Measurements from ENCODE around the gene SLC24A3.

SLC24A3 gene

DNA sequence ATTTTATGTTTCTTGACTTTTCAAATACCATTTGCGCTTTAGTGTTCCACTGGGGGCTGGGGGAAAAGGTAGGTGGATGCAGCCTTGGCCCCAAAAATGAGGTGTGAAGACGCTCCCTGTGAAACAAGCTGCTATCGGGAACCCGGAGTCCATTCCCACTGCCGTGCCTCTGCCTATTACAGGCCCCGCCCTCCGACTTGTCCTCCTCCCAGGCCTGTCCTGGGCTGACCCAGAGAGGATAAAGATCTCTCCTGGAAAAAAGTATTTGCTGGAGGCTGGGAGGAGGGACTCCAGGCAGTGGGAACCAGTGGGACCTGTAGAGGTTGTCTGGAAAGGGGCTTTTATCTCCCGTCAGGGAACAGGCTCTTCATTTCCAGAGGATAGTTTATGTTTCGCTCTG is 215.0 kb downstream of the SLC24A3 start:
- no peak for DNase-seq (ENCODE audit: low read depth in 2 of 2)
- no peak overlapping the region for H3K4me3 ChIP-seq (replicated peaks in 1 of 2; ENCODE audit: low read depth in 2 of 2, low read length in 2 of 2)
- TF ChIP-seq, protein P1, sequence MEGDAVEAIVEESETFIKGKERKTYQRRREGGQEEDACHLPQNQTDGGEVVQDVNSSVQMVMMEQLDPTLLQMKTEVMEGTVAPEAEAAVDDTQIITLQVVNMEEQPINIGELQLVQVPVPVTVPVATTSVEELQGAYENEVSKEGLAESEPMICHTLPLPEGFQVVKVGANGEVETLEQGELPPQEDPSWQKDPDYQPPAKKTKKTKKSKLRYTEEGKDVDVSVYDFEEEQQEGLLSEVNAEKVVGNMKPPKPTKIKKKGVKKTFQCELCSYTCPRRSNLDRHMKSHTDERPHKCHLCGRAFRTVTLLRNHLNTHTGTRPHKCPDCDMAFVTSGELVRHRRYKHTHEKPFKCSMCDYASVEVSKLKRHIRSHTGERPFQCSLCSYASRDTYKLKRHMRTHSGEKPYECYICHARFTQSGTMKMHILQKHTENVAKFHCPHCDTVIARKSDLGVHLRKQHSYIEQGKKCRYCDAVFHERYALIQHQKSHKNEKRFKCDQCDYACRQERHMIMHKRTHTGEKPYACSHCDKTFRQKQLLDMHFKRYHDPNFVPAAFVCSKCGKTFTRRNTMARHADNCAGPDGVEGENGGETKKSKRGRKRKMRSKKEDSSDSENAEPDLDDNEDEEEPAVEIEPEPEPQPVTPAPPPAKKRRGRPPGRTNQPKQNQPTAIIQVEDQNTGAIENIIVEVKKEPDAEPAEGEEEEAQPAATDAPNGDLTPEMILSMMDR (IDR thresholded peaks at IDR 0.05; ENCODE audit: low read depth, low read length), result no peak

DNA sequence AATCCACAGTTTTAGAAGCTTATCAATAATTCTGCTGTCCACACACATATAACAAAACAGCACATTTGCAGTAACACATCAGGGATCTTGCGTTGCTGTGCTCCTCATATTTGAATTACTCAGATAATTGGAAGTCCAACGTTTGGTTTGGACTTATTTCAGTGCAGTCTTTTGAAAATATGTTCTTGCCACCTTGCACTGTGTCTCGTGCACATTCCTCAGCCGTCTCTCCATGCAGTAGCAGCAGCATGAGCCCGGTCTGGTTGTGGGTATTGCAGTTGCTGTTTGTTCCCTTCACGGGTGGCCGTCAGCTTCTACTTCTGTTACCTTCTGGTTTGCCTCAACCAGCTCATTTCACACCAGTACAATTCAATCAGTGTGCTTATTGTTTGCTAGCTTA is 215.5 kb downstream of the SLC24A3 start:
- H3K4me3 ChIP-seq (replicated peaks in 1 of 2; ENCODE audit: low read depth in 2 of 2, low read length in 2 of 2), result no peak overlapping the region
- TF ChIP-seq, protein P1 (IDR thresholded peaks at IDR 0.05; ENCODE audit: low read depth, low read length), result no peak
- DNase-seq (ENCODE audit: low read depth in 2 of 2), result no peak

DNA sequence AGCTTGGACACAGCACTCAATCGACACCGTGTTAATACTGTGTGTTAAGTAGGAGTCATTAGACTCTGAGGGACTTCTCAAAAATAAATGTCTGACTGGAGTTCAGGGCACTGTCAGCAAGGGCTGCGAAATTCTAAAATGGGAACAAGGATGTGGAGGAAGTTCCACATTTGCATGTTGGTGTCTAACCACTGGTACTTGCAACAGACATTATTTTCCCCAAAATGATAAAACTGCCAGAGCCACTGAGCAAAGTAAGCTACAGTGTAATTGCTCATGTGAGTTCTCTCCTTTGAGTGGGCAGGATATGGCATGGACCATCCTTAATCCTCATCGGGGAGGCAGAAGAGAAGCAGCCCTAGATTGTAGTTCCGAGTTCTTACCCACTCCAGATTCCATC is 215.9 kb downstream of the SLC24A3 start:
- TF ChIP-seq, protein P1 (IDR thresholded peaks at IDR 0.05; ENCODE audit: low read depth, low read length), result no peak
- no peak overlapping the region for H3K4me3 ChIP-seq (replicated peaks in 1 of 2; ENCODE audit: low read depth in 2 of 2, low read length in 2 of 2)
- no peak for DNase-seq (ENCODE audit: low read depth in 2 of 2)

DNA sequence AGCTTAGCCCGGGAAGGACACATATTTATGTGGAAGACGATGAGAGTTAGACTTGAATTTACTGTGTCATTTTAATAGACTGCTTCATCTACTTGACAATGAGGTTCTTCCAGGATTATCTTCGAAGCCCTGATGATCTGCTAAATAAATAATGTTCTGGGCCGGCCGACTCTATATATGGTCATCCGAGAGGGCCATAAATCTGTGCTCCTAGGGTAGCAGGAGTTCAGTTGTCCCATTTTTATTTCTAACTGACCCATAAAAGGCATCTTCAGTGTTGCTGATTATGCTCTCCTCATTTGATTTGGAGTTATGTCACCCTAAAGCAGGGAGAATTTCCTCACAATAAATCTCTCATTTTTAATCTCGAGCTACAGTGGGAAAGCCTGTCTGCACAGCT is 217.1 kb downstream of the SLC24A3 start:
- DNase-seq (ENCODE audit: low read depth in 2 of 2), result no peak
- TF ChIP-seq, protein P1 (IDR thresholded peaks at IDR 0.05; ENCODE audit: low read depth, low read length), result no peak
- H3K4me3 ChIP-seq (replicated peaks in 1 of 2; ENCODE audit: low read depth in 2 of 2, low read length in 2 of 2), result no peak overlapping the region

DNA sequence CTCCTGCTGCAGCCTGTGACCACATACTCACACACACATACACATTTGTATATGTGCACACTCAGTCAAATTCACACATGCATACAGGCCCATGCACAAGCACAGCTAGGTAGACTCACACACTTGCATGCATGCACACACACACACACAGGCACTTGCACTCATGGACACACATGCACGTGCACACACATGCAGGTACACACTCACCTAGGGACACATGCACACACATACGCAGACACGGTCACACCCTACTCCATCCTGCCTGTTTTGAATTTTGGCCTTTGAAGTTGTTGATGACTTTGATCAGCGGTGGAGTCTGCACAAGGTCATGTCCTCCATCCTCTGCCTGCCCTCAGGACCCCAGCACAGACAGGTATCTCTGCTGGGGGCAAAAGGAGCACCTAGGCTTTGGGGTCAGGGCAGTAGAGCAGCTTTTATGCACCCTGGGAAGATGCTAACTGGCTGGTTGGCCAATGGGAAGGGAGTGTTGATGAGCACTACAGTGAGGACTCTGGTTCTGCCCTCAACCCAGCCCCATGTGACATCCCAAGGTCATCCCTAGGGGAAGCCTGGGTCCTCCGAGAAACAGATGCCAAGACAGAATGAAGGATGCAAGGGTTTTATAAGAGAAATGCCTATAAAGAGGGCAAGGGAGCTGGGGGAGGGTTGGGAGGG is 218.3 kb downstream of the SLC24A3 start:
- TF ChIP-seq, protein P1 (IDR thresholded peaks at IDR 0.05; ENCODE audit: low read depth, low read length), result no peak
- H3K4me3 ChIP-seq (replicated peaks in 1 of 2; ENCODE audit: low read depth in 2 of 2, low read length in 2 of 2), result no peak overlapping the region
- DNase-seq (ENCODE audit: low read depth in 2 of 2), result no peak

DNA sequence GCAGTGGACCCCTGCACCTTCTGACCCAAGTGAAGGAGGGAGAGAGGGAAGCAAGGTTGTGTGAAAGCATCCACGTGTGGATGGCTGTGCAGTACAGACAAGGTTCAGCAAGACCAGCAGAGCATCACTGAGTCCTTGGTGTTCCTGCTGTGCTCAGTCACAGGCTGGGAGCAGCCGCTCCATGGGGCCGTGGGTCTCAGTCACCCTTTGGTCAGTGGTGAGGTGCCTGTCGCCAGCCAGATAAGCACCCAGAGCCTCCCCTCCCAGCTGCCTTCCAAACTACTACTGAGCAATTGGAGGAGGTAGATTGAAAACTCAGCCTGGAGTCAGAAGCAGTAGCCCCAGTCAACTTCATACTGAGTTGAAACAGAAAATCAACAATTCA is 218.9 kb downstream of the SLC24A3 start:
- TF ChIP-seq, protein P1 (IDR thresholded peaks at IDR 0.05; ENCODE audit: low read depth, low read length), result no peak
- DNase-seq (ENCODE audit: low read depth in 2 of 2), result no peak
- no peak overlapping the region for H3K4me3 ChIP-seq (replicated peaks in 1 of 2; ENCODE audit: low read depth in 2 of 2, low read length in 2 of 2)

DNA sequence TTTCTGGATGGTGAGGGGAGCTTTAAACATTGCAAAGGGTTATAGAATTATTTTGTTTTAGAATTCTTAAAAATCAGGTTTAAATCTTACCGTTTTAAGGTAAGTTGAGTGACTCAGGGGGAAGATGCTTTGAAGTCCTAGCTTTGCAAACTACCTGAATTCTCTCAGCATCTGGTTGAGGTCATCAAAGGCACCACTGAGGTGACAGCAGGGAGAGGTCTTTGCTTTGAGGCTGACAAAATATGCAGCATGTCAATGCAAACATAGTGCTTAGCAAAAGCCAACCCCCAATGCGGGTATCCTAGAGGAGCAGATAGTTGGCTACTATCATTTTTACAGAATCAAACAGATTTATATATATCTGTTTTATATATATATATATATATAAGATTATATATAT is 219.5 kb downstream of the SLC24A3 start:
- no peak for DNase-seq (ENCODE audit: low read depth in 2 of 2)
- no peak overlapping the region for H3K4me3 ChIP-seq (replicated peaks in 1 of 2; ENCODE audit: low read depth in 2 of 2, low read length in 2 of 2)
- TF ChIP-seq, protein P1 (IDR thresholded peaks at IDR 0.05; ENCODE audit: low read depth, low read length), result no peak

Data from cardiac fibroblast (primary cell).